Stimulated activated CD4-positive, alpha-beta T cell treated with anti-CD3 and anti-CD28 coated beads, Interleukin-15, amount 100 ng/mL, for 24 hours (primary cell): Measurements from ENCODE around the gene TUT7.
"Not testable (repeated sequence)": the region's sequence is repeated elsewhere in the genome, so short reads cannot be mapped to it uniquely, and the experiment has no call there.

Experiments used
- DNase-seq: peaks from one replicate; pipeline ENCODE4 v3.0.0-alpha.2; 2020

Gene TUT7

GRCh38 chr9:86303316-86303975 lies 50.8 kb downstream of the TUT7 start:
- DNase-seq, result peak; percentile 53

GRCh38 chr9:86301686-86302085 lies 52.5 kb downstream of the TUT7 start:
- DNase-seq, result no peak

- no peak for DNase-seq
Observed at GRCh38 chr9:86300701-86301100, 53.5 kb downstream of the TUT7 start.

- DNase-seq, result no peak
Observed at GRCh38 chr9:86298873-86299272, 55.3 kb downstream of the TUT7 start.

- not testable (repeated sequence) for DNase-seq
Observed at GRCh38 chr9:86290341-86290740, 63.9 kb downstream of the TUT7 start.

GRCh38 chr9:86288499-86289198 lies 65.6 kb downstream of the TUT7 start:
- no peak for DNase-seq

- peak; percentile 28 for DNase-seq
Observed at GRCh38 chr9:86287013-86287412, 67.2 kb downstream of the TUT7 start.

- DNase-seq, result no peak
Observed at GRCh38 chr9:86286278-86286677, 67.9 kb downstream of the TUT7 start.

GRCh38 chr9:86285261-86285660 lies 68.9 kb downstream of the TUT7 start:
- DNase-seq, result no peak

- no peak for DNase-seq
Observed at GRCh38 chr9:86282979-86283535, 71.2 kb downstream of the TUT7 start.

GRCh38 chr9:86282077-86282978 lies 71.9 kb downstream of the TUT7 start, which contains the start of gene ISCA1:
Gene ISCA1 (minus strand): TSS chr9:86282538. CDS start chr9:86282458, 80 bp downstream.
- peak; percentile 99 for DNase-seq

GRCh38 chr9:86281593-86282076 lies 72.6 kb downstream of the TUT7 start:
- DNase-seq, result no peak

GRCh38 chr9:86280580-86280979 lies 73.6 kb downstream of the TUT7 start:
- no peak for DNase-seq

- DNase-seq, result no peak
Observed at GRCh38 chr9:86279839-86280238, 74.4 kb downstream of the TUT7 start.

- DNase-seq, result no peak
Observed at GRCh38 chr9:86277072-86277471, 77.1 kb downstream of the TUT7 start.

- DNase-seq, result no peak
Observed at GRCh38 chr9:86275962-86276361, 78.2 kb downstream of the TUT7 start.

GRCh38 chr9:86274821-86275643 lies 79.2 kb downstream of the TUT7 start:
- DNase-seq, result no peak

- DNase-seq, result no peak
Observed at GRCh38 chr9:86272221-86272620, 82.0 kb downstream of the TUT7 start.

GRCh38 chr9:86263876-86264275 lies 90.3 kb downstream of the TUT7 start:
- no peak for DNase-seq

- no peak for DNase-seq
Observed at GRCh38 chr9:86262492-86262891, 91.7 kb downstream of the TUT7 start.

GRCh38 chr9:86259557-86259956 lies 94.7 kb downstream of the TUT7 start, which contains the start of gene C9orf153:
Gene C9orf153 (minus strand): TSS chr9:86259657. CDS start chr9:86229603, 30,054 bp downstream.
- DNase-seq, result no peak

- no peak for DNase-seq
Observed at GRCh38 chr9:86257391-86257790, 96.8 kb downstream of the TUT7 start.
